Fibroblast of the aortic adventitia (primary cell): ENCODE results near the gene TCF7. TPM values are rescaled to one million over a fixed set of nuclear protein-coding genes. Genes with fewer than 3 reads are reported as not detected.

Experiments
- DNase-seq: peaks from one replicate; pipeline ENCODE4 v3.0.0-alpha.2; 2010; ENCODE audit warnings: low read depth
- H3K4me3 ChIP-seq: 2 replicates; pipeline ENCODE4 v1.5.1; 2011; ENCODE audit warnings: low read depth, mild to moderate bottlenecking, control low read depth, low read length, moderate library complexity
- CTCF ChIP-seq: IDR thresholded peaks from 2 replicates; pipeline ENCODE4 v1.5.1; 2011; ENCODE audit warnings: mild to moderate bottlenecking, low read length, control low read depth, inconsistent platforms; ENCODE audit not compliant: insufficient read depth
- total RNA-seq: library from RNA; depleted of rRNA; stranded (reverse); fragments of >200 nt; gene quantifications from 2 replicates; pipeline ENCODE4 v1.2.3, GENCODE V29; 2012; ENCODE audit warnings: low replicate concordance

Gene TCF7
- total RNA-seq, 1 donor = 16.8 TPM

DNA sequence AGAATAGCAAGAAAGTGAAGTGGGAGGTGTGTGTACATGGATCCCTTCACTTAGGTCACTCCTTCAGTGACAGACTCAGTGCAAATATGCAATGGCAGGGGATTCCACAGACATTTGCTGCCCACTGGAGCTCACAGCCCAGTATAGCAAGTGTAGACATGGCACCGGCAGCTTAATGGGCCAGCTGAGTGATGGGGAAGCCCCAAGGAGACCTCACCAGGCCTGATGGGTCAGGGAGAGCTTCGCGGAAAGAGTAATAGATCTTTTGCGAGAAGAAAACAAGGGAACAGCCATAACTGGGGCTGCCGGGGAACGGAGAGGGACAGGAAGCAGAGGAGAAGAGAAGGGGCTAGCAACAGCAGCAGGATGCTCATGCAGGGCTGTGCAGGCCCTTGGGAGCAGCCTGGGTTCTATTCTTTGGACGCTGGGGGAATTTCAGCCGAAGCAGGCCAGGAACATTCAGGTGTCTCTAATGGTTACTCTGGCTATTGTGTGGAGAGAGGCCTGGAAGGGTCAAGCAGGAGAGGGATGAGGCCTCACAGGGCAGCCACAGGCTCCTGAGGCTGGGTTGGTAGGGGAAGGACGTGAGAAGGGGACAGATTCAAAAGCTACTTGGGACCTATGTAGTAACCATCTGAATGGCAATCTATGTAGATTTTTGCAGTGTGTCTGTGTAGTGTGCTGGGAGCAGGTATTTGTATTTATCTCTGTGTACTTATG, 27.0 kb downstream of the TCF7 start:
- no peak for TF ChIP-seq CTCF
- no peak for DNase-seq
- no peak overlapping the region for H3K4me3 ChIP-seq

DNA sequence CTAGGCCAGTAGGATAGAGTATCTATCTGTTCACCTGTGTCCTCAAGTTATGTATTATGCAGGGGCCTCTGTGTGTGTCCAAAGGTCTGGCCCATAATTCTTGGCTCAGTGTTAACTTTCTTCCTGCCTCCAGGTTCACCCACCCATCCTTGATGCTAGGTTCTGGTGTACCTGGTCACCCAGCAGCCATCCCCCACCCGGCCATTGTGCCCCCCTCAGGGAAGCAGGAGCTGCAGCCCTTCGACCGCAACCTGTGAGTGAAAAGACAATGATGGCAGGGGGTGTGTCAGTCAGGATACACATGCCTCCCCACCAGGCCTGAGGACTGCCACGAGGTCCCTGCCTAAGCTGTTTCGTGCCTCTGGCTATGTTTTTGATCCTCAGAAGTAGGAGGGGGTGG, 27.6 kb downstream of the TCF7 start:
- no peak for DNase-seq
- H3K4me3 ChIP-seq = no peak overlapping the region
- TF ChIP-seq CTCF = no peak

GRCh38 chr5:134142806-134143205, 28.3 kb downstream of the TCF7 start:
- no peak overlapping the region for H3K4me3 ChIP-seq
- TF ChIP-seq CTCF = no peak
- DNase-seq = no peak

GRCh38 chr5:134143431-134143830, 28.9 kb downstream of the TCF7 start:
- TF ChIP-seq CTCF = no peak
- DNase-seq = no peak
- H3K4me3 ChIP-seq = no peak overlapping the region

DNA sequence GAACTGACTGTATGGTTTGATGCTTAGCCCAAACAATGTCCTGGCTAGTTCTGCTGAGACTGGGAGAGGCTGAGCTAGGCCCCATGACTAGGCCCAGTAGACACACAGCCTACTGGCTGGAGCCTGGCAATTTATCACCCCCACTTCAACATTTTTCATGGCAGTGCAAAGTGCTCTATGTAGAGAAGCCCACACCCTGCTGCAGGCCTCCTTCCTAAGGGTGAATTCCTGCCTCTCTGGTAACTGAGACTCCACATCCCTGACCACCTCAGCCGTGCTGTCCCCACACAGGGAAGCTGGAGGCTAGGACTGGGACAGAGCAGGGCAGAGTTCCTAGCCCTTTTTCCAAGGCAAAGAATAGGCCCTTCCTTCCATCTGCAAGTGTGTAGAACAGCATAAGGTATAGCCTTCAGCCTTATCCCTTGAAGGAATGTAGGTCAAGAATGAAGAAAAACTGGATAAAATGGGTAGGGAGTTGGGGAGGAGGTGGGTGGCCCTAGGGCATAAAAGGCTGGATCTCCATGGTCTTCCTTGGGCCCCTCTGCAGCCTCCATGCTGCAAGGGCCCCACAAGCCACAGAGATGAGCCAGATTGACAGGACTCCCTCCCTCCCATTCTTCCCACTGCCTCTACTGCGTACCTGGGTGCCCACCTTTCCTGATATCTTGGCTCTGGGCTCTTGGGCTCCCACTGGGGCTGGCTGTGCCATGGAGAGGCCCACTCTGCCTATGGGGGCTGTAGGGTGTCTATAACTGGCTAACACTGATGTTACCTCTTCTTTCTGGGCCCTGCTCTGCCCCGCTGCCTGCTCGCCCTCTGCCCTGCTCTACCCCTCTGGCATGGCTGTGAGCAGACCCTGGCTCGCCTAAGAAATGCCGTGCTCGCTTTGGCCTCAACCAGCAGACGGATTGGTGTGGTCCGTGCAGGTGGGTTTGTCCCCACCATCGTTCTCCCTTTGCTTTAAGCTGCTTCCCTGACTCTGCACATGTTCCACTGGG, 29.8 kb downstream of the TCF7 start:
- H3K4me3 ChIP-seq = no peak overlapping the region
- DNase-seq = no peak
- no peak for TF ChIP-seq CTCF

DNA sequence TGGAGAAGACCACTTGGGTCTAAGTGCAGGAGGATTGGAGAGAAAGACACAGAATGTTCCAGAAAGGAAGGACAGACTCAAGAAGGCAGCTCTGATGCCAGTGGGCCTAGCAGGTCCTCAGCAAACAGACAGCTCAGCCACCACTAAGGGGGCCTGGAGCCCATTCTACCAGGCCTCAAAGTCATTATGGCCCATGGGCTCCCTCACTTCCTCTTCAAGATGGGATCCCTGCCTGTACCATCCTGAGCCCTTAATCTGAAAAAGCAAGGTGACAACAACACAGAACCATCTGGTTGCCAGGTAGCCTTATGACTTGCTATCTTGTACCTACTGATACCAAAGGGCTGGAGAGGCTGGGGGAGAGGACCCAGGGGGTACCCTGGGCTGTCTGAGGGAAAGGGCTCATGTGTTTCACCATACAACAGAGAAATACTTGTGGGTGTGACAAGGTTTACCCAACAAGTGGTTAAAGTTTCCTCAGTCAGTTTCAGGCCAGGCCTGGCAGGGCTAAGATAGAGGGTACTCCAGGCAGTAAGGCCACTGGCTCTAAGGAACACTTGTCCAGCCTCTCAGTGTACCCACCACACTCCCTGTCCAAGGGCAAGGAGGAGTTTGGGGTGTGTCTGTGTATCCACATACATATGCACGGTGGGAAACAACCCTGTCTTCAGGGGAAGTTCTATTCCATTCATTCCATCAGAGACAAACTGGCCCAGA, 30.7 kb downstream of the TCF7 start:
- H3K4me3 ChIP-seq = no peak overlapping the region
- TF ChIP-seq CTCF = no peak
- DNase-seq = no peak
